Stimulated activated CD8-positive, alpha-beta memory T cell treated with anti-CD3 and anti-CD28 coated beads, Interleukin-2, amount 100 ng/mL, for 1 hour (primary cell): ENCODE results near the gene FAS.
"Not testable (repeated sequence)": the region's sequence is repeated elsewhere in the genome, so short reads cannot be mapped to it uniquely, and the experiment has no call there.

Experiments used
- DNase-seq, 2 donors: peaks; one replicate each; pipeline ENCODE4 v3.0.0-alpha.2; 2020; ENCODE audit warnings: low read depth in 2 of 2

Gene FAS

DNA sequence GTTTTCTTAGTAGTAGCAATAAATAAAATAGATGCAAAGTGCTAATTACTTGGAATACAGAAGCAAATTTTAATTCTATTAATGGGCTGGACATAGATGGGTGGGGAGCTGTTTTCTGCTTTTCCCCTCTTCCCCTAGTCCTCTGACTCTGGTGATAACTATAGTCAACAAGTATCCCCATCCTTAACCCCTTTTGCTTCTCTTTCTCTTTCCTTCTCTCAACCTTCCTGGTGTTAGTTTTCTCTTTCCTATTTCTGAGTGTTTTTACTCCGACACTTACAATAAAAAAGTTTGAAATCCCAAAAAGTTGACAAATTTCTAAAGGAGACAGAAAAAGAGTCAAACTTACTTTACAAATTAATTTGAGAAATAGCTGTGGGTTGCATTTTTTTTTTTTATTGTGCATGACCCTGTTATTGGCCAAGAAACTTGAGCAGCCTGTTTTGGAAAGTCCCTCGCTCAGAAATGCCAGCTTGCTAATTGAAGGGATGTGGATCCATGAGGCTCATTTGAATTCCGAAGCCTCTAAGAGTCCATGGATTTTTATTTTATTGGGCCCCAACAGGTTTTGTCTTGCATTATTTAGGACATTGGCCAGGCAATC, 2.4 kb downstream of the FAS start:
- no peak for DNase-seq

DNA sequence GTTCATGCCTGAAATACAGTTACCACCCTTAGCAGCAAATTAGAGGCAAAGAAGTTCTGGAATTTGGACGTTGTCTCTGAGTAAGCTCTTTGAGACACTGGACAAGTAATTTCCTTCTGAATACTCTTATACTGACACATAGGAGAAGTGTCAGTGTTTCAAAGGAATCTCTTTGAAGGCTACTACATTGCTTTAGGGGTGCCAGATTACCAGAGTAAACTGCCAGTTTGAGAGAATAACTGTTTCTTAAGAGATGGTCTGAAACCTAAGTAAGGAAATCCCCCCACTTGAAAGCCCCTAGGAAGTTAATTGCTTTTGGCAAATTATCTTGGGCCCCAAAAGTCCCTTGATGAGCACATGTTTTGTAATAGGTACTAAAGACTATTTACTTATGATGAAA, 3.4 kb downstream of the FAS start:
- DNase-seq: no peak

DNA sequence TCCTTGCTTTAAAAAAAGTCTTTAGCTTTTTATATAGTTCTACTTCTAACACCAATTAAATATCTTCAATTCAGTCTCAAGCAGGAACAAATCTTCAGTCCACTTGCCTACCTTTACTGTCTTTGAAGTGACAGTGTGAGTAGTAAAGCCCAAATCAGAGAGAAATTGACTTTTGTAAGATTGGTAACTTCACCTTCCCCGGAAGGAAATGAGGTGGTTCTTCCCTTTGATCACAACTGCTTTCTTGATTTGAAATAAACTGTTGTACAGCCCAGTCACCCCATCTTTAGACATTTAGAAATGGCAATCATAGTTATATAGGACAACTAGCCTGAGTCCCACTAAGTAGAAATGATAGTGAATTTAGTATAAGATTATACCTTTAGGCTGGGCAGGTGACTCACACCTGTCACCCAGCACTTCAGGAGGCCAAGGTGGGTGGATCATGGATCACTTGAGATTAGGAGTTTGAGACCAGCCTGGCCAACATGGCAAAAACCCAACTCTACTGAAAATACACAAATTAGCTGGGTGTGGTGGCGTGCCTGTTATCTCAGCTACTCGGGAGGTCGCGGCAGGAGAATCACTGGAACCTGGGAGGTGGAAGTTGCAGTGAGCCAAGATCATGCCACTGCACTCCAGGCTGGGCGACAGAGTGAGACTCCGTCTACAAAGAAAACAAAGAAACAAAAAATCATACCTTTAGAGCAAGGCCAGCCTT, 4.7 kb downstream of the FAS start:
- DNase-seq: no peak

DNA sequence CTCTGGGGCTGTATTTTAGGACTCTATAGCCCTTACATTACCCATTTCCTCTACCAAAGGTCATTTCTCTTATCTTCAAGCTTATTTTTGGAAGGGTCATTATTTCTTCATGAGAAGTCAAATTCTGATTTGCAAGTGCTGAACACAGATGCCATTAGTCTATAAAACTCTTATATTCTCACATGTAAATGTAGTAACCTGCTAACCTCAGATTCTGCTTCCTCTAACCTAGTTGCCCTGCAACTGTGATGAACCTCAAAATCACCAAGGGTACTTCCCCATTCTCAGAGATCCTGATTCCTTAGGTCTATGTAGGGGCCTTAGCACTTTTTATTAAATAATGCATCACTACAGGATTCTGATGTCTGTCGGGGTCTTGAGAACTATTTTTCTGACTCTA, 6.3 kb downstream of the FAS start:
- DNase-seq: no peak

DNA sequence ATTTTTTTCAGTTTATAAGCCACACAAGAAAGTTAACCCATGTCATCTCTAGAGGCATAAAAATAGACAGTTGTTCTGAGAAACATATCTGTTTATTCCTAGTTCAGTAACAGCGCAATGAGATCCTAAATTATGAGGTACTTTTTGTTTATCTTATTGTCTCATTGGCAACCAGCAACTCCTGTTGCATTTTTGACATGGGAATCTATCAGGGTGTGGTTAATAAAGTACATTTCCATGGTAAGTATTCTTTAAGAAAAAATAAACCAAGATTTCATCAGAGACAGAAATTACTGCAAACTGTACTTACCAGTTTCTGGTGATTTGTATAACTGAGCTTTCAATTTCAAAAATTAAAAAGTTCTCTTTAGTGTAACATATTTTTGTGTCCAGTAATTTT, 9.0 kb downstream of the FAS start:
- no peak for DNase-seq

DNA sequence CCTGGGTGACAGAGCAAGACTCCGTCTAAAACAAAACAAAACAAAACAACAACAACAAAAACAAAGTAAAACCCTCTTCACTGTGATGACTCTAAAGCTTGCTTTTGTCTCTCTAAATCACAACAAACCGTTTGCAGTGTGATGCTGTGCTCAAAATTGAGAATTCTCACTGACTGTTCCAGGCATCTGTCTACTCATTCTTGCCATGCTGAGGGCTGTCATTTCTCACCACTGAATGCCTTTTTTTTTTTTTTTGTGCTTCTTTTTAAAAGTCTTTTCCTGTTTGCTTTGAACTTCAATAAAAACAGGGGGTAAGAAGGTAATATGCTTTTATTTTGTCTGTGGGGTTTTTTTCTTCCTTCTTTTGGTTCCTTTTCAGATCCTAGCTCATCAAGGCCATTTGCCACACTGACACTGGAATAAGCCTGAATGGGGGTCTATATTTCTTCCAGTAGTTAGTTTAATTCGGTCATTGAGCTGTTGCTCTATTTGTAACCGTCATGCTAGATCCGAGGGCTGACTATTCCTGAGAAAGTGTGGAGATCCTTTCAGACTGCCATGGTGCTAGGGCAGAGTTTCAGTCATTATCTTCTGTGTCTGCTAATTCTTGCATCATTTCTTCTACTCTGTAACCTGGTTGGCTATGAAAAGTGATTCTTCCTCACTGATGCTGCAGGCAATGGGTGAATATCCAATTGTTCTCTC, 10.6 kb downstream of the FAS start:
- no peak for DNase-seq

DNA sequence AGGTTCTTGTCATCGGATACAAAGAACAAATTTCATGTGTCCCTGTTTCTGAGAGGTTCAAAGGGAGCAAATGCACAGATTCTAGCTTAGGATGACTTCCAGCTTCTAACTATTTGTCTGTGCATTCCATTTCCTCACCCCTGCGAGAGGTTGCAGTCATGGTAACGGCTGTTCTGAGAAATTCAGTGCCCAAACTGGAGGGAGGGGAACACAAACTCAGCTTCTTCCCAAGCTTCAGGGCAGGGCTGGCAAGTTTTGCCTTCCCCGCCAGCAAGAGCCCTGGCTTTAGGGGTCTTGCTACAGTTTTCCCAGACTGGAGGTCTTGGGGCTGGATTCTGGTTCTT, 11.1 kb downstream of the FAS start:
- no peak for DNase-seq

DNA sequence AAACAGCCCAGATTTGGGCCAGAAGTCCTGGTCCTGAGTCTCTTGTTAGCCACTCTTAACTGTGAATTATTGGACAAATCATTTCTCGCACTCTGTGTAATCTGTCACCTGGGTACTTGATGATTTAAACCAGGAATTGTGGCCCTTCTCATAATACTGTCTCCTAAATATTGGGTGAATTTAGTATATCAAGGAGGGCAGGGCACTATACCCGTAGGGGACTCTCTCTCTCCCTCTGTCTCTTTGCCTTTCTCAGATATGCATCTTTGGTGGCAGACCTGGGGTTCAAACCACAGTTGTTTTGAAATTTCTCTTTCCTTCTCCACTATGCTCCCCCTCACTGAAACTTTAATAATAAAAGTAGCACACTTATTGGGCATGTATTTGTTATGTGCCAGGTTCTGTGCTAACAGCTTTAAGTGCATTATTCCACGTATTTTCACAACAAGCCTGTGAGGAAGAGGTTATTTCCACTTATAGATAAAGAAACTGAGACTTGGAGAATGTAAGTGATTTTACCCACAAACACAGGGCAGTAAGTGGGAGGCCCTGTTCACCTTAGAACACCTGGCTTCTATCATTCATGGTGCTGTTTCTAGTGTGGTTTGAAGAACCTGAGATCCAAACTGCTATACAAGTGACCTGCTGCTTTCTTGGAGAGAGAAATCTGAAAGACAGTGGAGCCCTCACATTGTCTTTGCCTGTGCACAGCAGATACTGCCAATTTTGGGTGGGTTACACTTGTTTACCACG, 11.8 kb downstream of the FAS start:
- no peak for DNase-seq

DNA sequence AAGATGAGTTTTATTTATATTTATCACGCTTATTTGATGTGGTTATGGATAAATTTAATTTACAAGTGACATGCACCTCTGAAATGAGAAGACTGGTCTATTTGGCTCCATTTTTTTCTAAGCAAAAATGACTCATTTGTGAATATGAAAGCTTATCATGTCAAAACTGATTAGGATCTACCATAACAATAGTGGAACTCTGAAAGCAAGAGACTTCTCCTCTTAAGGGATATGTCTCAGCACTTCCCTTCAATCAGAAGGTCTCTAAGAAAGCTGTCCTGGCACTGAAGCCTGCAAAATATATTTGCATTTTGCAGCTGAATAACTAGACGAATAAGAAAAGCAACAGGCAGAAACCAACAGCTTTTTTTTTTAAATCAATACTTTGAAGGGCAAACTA, 12.7 kb downstream of the FAS start:
- no peak for DNase-seq

DNA sequence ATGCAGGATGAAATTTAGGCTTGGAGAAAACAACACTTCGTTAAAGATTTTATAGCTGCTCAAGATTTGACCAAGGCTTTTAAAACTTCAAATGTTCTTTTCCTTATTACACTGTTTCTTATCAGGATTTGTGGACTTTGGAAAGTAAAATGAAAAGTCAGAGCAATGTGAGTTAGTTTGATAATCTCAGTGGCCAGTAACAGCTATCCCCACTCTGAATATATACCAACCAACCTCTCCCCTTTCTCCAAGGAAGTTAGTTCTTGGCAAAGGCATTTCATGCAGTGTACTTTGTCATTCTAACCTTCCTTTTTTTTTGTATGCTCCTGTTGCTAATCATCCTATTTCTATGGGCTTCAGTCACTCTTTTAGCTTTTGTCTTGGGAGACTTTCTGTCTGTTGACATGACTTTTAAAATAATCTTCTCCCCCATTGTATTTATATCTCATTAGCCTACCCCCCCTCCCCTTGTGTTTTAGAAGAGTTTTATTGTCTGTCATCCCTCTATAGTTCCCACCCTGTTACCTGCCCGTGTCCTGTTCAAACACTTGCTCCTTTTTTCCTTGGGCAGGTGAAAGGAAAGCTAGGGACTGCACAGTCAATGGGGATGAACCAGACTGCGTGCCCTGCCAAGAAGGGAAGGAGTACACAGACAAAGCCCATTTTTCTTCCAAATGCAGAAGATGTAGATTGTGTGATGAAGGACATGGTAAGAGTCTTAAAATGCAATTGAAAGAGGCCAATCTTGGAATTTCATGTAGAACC, 16.7 kb downstream of the FAS start:
- no peak for DNase-seq

DNA sequence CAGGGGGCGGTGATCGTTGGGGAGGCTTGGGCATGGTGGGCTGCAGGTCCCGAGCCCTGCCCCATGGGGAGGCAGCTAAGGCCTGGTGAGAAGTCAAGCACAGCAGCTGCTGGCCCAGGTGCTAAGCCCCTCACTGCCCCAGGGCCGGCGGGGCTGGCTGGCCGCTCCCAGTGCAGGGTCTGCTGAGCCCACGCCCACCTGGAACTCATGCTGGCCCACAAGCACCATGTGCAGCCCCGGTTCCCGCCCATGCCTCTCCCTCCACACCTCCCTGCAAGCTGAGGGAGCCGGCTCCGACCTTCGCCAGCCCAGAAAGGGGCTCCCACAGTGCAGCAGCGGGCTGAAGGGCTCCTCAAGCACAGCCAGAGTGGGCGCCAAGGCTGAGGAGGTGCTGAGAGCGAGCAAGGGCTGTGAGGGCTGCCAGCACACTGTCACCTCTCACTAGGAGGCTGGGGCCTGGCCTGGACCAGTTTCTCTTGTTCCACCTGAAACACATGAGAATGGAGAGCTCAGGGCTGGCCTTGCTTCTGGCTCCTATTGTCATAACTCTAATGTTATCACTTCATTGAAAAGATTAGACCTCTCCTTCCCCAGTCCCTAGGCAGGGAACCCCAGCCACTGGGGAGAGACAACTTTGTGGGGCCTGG, 28.2 kb downstream of the FAS start:
- not testable (repeated sequence) for DNase-seq

DNA sequence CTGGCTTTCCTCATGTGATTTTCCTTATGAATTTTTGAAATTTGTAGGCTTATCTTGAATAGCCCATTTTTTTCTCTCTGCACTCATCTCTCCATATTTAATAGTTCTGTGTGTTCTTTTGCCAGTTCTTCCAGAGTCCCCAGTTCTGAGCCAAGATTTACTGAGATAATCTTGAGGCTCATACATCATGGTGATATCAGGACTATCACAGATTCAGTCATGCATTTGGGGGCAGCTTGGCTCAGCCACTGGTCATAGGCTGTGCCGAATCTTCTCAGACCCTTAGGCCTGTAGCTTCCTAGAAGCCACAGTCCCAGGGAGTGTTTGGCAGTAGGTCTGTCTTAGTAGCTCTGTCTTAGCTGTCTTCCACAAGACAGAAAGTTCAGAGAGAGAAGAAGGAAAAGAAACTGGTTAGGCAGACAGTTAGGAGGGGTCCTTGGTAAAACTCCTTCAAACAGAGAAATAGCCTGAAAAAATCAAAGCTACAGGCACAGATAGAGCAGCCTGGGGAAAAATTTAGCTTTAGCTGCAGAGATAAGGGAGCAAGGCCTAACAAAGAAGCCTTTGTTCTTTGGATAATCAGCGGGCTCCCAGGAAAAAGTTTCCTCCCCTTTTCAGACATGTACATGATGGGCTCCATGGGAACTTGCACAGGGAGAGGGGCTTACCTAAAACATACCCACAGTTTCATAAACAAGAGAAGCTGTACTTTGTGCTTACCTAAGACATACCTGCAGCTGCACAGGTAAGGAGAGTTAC, 29.1 kb downstream of the FAS start:
- no peak for DNase-seq

DNA sequence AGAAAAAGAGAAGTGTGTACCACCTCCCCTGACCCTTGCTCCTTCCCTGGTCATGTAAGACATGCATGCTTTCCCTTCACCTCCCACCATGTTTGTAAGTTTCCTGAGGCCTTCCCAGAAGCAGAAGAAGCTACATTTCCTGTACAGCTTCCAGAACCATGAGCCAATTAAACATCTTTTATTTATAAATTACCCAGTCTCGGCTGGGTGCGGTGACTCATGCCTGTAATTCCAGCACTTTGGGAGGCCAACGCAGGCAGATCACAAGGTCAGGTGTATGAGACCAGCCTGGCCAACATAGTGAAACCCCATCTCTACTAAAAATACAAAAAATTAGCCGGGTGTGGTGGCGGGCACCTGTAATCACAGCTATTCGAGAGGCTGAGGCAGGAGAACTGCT, 30.9 kb downstream of the FAS start:
- not testable (repeated sequence) for DNase-seq

DNA sequence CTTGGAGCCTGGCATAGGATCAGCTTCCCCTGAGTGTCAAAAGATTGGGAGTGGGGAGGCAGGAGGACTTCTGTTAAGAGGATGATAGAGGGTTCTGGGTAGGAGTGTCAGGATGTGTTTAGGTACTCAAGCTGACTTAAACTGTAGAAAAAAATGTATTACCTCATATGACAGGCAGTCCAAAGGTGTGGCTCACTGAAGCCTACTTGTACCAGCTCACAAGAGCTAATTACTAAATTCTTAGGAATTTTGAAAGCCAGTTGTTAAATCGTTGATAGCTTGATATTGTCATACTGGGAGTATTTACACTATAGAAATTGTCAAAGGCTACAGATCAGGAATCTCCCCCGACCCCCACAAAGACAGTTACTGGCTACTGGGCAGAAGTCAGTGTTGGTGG, 32.1 kb downstream of the FAS start:
- DNase-seq: no peak

DNA sequence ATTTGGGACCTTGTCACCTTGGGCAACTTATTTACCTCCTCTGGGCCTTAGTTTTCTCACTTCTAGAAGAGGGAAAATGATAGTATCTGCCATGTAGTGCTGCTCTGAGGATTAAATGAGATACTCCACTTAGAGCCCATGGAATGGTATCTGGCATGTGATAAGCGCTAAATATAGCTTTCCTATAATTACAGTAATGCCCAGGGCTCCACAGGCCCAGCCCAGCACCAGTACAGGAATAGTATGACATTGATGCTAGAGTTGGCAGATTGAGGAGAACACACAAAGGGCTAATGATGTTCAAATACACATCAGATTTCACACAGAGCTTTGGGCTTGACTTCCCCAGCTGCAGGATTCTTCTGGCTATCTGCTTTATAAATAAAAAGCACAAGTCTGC, 34.9 kb downstream of the FAS start:
- DNase-seq: no peak

DNA sequence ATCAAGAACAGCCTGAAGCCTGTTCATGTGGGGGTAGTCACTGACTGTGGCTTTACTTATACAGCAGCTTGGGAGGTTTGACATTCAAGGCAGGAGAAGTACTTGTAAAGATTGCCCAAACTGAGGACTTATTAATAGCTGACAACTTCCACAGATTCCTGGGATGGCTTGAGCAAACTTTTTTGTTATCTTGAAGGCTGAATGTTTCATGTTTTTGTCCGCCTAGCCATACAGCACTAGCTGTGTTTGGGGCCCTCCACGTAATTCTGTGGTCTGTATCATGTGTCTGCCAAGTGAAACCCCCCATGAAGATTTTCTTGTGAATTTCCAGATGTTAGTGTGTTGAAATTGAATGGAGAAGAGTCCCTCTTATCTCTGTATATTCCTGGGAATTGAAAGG, 38.6 kb downstream of the FAS start:
- DNase-seq: no peak

DNA sequence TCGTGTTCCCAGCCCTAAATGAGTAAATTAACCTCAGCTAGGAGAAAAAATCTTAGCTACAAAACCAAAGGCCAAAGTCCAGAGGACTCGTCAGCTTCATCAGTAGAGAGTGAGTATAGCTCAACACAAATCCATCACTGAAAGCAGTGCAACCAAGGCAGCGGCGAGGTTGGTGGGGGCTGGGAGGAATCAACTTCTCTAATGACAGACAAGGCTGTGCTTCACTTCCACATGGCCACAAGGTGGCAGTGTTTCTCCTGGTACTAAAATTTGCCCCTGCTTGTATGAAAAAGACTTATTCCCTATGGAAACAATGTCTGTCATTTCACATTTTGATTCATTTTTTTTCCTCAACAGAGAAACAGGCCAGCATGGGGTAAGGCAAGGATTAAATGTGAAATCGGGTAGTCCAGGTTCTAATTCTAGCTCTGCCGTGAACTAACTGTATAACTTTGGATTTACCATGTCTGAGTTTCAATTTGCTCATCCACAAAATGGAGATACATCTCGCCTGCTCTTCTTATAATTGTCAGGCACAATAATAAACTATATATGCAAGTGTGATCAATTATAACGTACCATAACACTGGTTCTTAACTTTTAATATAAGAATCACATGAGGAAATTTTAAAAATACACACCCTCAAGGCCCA, 39.3 kb downstream of the FAS start:
- DNase-seq: peak; percentile 33 to 42

DNA sequence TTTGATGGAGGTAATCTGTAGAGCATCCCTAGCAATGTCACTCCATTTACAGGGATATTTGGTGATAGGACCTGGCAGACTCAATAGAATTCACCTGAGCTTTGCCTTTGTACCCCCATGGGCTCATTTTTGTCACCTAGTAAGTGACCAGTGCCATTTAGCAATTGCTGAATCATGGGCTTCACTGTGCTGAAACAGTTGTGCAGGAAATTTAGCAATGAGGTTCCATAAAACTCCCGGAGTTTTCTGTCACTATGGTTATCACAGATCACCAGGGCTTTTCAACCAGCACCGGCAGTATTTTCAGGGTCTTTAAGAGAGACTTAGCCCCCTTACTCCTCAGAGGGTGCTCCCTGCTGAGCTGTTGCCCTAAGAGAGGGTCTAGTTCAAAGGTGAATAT, 40.2 kb downstream of the FAS start:
- no peak for DNase-seq

DNA sequence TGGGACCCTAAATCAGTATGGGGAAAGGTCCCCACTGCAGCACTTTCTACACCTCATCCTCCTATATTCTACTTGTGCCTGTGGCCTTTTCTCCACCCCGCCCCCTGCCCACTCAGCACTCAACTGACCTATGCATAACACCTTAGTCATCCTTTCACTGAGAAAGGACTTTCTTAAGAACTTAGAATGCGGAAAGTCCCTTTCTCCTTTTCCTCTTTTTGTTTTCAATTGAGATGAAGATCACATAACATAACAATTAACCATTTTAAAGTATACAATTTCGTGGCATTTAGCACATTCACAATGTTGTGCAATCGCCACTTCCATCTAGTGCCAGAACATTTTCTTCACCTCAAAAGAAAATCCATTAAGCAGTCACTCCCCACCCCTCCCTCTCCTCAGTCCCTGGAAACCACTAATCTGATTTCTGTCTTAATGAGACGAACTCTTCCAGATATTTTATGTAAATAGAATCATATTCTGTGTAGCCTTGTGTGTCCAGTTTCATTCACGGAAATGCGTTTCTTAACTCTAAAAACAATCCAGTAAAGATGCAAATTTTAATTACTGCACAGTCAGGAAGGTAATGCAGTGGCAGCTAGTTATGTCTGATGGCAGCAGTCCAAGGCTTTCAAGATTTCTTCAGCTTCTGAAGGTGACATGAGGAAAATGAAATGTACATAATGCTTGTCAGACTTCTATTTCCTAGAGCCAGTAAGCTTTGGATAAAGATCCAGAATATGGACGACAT, 41.7 kb downstream of the FAS start:
- no peak for DNase-seq
